MM.1S (cell line): Measurements from ENCODE around the gene PRKD2.

Experiments used
- EZH2 ChIP-seq: fragments of 300-600 bp; sonication (generic); optimal IDR thresholded peaks from 2 replicates; pipeline ENCODE3; 2017; ENCODE audit warnings: low read depth, mild to moderate bottlenecking, antibody characterized with exemption, low read length, mixed read lengths
- EZH2phosphoT487 ChIP-seq: fragments of 300-600 bp; sonication (generic); IDR thresholded peaks from 2 replicates; pipeline ENCODE4 v1.6.1; 2018; ENCODE audit warnings: antibody characterized with exemption, low read length
- TF ChIP-seq, protein P1 (sequence below): fragments of 300-600 bp; sonication (generic); IDR thresholded peaks from 2 replicates; pipeline ENCODE4 v1.5.1; 2016; ENCODE audit warnings: antibody characterized with exemption, low read length, mixed read lengths

DNA sequence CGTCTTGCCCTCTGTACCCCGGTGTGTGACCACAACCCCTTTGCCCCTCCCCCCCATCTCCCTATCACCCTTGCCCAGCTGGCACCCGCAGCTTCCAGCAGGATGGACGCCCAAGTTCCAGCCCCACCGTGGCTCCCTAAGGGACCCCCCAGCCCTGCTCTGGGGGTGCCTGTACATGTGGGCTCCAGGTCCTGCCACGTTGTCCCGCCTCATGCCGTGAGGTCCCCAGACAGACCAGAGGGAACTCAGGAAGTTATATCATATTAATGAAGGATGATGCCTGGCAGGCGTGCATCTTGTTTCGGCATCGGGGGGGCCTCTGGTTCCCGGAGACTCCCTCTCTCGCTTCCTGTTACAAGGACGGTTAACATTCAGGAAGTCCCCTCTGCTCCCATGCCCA is 90.5 kb downstream of the PRKD2 start:
- no peak for TF ChIP-seq EZH2phosphoT487
- TF ChIP-seq, protein P1, sequence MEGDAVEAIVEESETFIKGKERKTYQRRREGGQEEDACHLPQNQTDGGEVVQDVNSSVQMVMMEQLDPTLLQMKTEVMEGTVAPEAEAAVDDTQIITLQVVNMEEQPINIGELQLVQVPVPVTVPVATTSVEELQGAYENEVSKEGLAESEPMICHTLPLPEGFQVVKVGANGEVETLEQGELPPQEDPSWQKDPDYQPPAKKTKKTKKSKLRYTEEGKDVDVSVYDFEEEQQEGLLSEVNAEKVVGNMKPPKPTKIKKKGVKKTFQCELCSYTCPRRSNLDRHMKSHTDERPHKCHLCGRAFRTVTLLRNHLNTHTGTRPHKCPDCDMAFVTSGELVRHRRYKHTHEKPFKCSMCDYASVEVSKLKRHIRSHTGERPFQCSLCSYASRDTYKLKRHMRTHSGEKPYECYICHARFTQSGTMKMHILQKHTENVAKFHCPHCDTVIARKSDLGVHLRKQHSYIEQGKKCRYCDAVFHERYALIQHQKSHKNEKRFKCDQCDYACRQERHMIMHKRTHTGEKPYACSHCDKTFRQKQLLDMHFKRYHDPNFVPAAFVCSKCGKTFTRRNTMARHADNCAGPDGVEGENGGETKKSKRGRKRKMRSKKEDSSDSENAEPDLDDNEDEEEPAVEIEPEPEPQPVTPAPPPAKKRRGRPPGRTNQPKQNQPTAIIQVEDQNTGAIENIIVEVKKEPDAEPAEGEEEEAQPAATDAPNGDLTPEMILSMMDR, result no peak
- no peak for TF ChIP-seq EZH2
